ENCODE results near the gene FBRSL1.
A peak's percentile ranks its signal among the peaks of the same experiment; 100 is the strongest.

FBRSL1 gene

GRCh38 chr12:132559652-132560363, 69.9 kb downstream of the FBRSL1 start:
- no peak for DNase-seq (ENCODE audit: low read depth)
- peak overlapping the region; percentile 56 for H3K4me3 ChIP-seq (ENCODE audit: low read depth, low read length)

GRCh38 chr12:132560364-132560613, 70.3 kb downstream of the FBRSL1 start:
- TF ChIP-seq, protein P1, sequence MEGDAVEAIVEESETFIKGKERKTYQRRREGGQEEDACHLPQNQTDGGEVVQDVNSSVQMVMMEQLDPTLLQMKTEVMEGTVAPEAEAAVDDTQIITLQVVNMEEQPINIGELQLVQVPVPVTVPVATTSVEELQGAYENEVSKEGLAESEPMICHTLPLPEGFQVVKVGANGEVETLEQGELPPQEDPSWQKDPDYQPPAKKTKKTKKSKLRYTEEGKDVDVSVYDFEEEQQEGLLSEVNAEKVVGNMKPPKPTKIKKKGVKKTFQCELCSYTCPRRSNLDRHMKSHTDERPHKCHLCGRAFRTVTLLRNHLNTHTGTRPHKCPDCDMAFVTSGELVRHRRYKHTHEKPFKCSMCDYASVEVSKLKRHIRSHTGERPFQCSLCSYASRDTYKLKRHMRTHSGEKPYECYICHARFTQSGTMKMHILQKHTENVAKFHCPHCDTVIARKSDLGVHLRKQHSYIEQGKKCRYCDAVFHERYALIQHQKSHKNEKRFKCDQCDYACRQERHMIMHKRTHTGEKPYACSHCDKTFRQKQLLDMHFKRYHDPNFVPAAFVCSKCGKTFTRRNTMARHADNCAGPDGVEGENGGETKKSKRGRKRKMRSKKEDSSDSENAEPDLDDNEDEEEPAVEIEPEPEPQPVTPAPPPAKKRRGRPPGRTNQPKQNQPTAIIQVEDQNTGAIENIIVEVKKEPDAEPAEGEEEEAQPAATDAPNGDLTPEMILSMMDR (IDR thresholded peaks at IDR 0.05; ENCODE audit: low read depth, low read length, missing control alignments): no peak
- in situ Hi-C loops (cut with HindIII; ENCODE audit: low sequenced_read_pairs): no loop called here
- H3K4me3 ChIP-seq (ENCODE audit: low read depth, low read length): peak overlapping the region; percentile 56
- no peak for DNase-seq (ENCODE audit: low read depth)

More at GRCh38 chr12:132559652-132560363, 69.9 kb downstream of the FBRSL1 start:
- TF ChIP-seq, protein P1 (IDR thresholded peaks at IDR 0.05; ENCODE audit: low read depth, low read length, missing control alignments): no peak
- in situ Hi-C loops (cut with HindIII; ENCODE audit: low sequenced_read_pairs): no loop called here

GRCh38 chr12:132560614-132561426, 70.9 kb downstream of the FBRSL1 start:
- TF ChIP-seq, protein P1 (IDR thresholded peaks at IDR 0.05; ENCODE audit: low read depth, low read length, missing control alignments): peak; percentile 74

More at GRCh38 chr12:132560614-132561426, 70.9 kb downstream of the FBRSL1 start:
- in situ Hi-C loops (cut with HindIII; ENCODE audit: low sequenced_read_pairs): no loop called here
- peak; percentile 9 for DNase-seq (ENCODE audit: low read depth)
- peak overlapping the region; percentile 56 for H3K4me3 ChIP-seq (ENCODE audit: low read depth, low read length)

All from astrocyte of the cerebellum (primary cell).